CD4-positive, CD25-positive, alpha-beta regulatory T cell (primary cell): ENCODE data around the gene FOXF2. TPM values are rescaled to one million over a fixed set of nuclear protein-coding genes. Genes with fewer than 3 reads are reported as not detected.

Source experiments
- ATAC-seq, 2 donors: fragments of 150-1000 bp; cut with Tn5 transposase; one replicate each; pipeline ENCODE4 v1.10.0; 2021; ENCODE audit warnings: low read depth in 2 of 2, moderate number of reproducible peaks in 2 of 2, moderate library complexity in 1 of 2
- DNase-seq, 3 donors: peaks; one replicate each; pipeline versions ENCODE4 v3.0.0 to v3.0.0-alpha.2; 2012 to 2022; ENCODE audit warnings: mixed read lengths in 1 of 3
- H3K27ac ChIP-seq: one replicate; pipeline ENCODE4 v1.7.0; 2013; ENCODE audit warnings: mild to moderate bottlenecking, low read length; ENCODE audit not compliant: insufficient read depth, poor library complexity, severe bottlenecking
- H3K27me3 ChIP-seq: one replicate; pipeline ENCODE4 v1.7.0; 2013; ENCODE audit warnings: low read length; ENCODE audit not compliant: control insufficient read depth, insufficient read depth
- H3K36me3 ChIP-seq: one replicate; pipeline ENCODE4 v1.7.0; 2013; ENCODE audit warnings: mild to moderate bottlenecking, low read length, moderate library complexity; ENCODE audit not compliant: control insufficient read depth, insufficient read depth
- H3K4me1 ChIP-seq: 2 replicates; pipeline ENCODE4 v1.7.0; 2013; ENCODE audit warnings: mild to moderate bottlenecking, low read length; ENCODE audit not compliant: insufficient read depth, control insufficient read depth, poor library complexity, severe bottlenecking
- H3K4me3 ChIP-seq: one replicate; pipeline ENCODE4 v1.7.0; 2013; ENCODE audit warnings: low read depth, mild to moderate bottlenecking, low read length, moderate library complexity
- H3K9me3 ChIP-seq, 2 experiments: 1 replicate in 1 of 2; 2 replicates in 1 of 2; pipeline ENCODE4 v1.7.0; 2013; ENCODE audit warnings: low read length in 2 of 2, mild to moderate bottlenecking in 1 of 2, moderate library complexity in 1 of 2; ENCODE audit not compliant: control insufficient read depth in 2 of 2
- H3K27ac Mint-ChIP-seq, 3 donors: one replicate each; pipeline ENCODE4 v1.8.0; 2020 to 2022; ENCODE audit warnings: mild to moderate bottlenecking in 3 of 3, mixed read lengths in 3 of 3, moderate library complexity in 2 of 3
- H3K27me3 Mint-ChIP-seq: one replicate; pipeline ENCODE4 v1.8.0; 2022; ENCODE audit warnings: mild to moderate bottlenecking, mixed read lengths
- H3K36me3 Mint-ChIP-seq: one replicate; pipeline ENCODE4 v1.8.0; 2020; ENCODE audit warnings: mixed read lengths
- H3K4me1 Mint-ChIP-seq, 4 donors: one replicate each; pipeline ENCODE4 v1.8.0; 2020 to 2022; ENCODE audit warnings: mixed read lengths in 4 of 4, mild to moderate bottlenecking in 1 of 4
- H3K4me3 Mint-ChIP-seq, 4 donors: one replicate each; pipeline ENCODE4 v1.8.0; 2020 to 2022; ENCODE audit warnings: mild to moderate bottlenecking in 4 of 4, mixed read lengths in 4 of 4, moderate library complexity in 3 of 4
- H3K9me3 Mint-ChIP-seq, 7 donors: one replicate each; pipeline ENCODE4 v1.8.0; 2020 to 2022; ENCODE audit warnings: mixed read lengths in 7 of 7, mild to moderate bottlenecking in 3 of 7, moderate library complexity in 2 of 7
- polyA plus RNA-seq, 4 donors: library from polyadenylated mRNA; unstranded; fragments of 300-500 nt; fragmentation: Illumina TruSeq; gene quantifications; one replicate each; pipeline ENCODE4 v1.2.3, GENCODE V29; 2021
- total RNA-seq: library from RNA; stranded (reverse); gene quantifications from one replicate; pipeline ENCODE4 v1.2.3, GENCODE V29; 2022

FOXF2 gene
- total and polyA plus RNA-seq, 5 donors from 2014 or later = not detected

DNA sequence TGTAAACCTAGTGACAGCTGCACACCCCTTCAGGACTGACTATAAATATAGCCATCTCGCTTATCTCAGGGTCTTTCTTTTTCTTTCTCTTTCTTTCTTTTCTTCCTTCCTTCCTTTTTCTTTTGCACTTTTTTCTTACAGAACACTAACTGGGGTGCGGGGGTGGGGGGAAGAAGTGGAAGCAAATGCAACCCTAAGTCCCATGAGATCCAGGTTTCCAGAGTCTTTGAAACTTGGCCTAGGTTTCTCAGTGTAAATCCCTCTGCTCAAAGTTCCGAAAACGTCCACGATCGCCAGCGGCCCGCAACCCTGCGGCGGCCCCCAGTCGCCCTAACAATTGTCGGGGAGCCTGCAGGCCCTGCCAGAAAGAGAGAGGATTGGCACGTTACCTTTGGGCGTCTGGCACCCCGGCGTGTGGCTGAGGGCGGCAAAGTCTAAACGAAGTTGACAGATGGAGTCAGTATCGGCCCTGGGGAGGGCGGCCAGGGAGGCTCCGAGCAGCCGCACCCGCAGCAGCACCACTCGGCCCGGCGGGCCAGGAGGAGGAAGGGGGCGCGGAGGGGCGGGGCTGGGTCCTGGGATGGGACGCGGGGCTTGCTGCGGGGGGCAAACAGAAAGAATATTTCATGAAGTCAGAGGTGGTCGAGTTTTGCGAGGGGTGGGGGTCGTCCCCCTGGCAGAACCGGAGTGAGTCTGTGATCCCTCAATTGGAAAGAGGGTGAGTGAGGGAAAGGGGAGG lies 577 bp upstream of the FOXF2 start:
- no peak for ATAC-seq
- Mint-ChIP-seq H3K27me3 (peaks cover 69% of the 10 kb centered on the region), H3K9me3 (peaks cover 0 to 6% (median 0%) of the 10 kb centered on the region in 7 donors), H3K36me3 (no peaks in the 10 kb centered on the region), H3K27ac (peak overlapping the region in 1 of 3 donors; percentile 88), H3K4me1 (peaks cover 5 to 44% (median 13%) of the 10 kb centered on the region in 4 donors), H3K4me3 (peak overlapping the region in 3 of 4 donors; percentile 58 to 81 (median 67))
- peaks cover 25% of the 10 kb centered on the region for H3K27me3 ChIP-seq
- no peak for DNase-seq
- H3K9me3 ChIP-seq = no peaks in the 10 kb centered on the region
- H3K4me1 ChIP-seq = peaks cover 29% of the 10 kb centered on the region
- no peaks in the 10 kb centered on the region for H3K36me3 ChIP-seq
- H3K27ac ChIP-seq = no peak overlapping the region
- H3K4me3 ChIP-seq = no peak overlapping the region

GRCh38 chr6:1390133-1390945 lies 963 bp downstream of the FOXF2 start:
- DNase-seq (peak in 1 of 3 donors; percentile 32), ATAC-seq (no peak)
- H3K4me3 Mint-ChIP-seq = peak overlapping the region in 2 of 4 donors; percentile 74 to 77
- Histone ChIP-seq H3K4me3 (no peak overlapping the region), H3K36me3 (no peaks in the 10 kb centered on the region), H3K27me3 (peaks cover 37% of the 10 kb centered on the region), H3K9me3 (no peaks in the 10 kb centered on the region), H3K4me1 (peaks cover 29% of the 10 kb centered on the region), H3K27ac (no peak overlapping the region)
- H3K4me1 Mint-ChIP-seq = peaks cover 3 to 42% (median 15%) of the 10 kb centered on the region in 4 donors
- peaks cover 0 to 5% (median 0%) of the 10 kb centered on the region in 7 donors for H3K9me3 Mint-ChIP-seq
- peaks cover 74% of the 10 kb centered on the region for H3K27me3 Mint-ChIP-seq
- H3K27ac Mint-ChIP-seq = no peak overlapping the region
- no peaks in the 10 kb centered on the region for H3K36me3 Mint-ChIP-seq

GRCh38 chr6:1390946-1391799 lies 1.8 kb downstream of the FOXF2 start:
- no peaks in the 10 kb centered on the region for H3K36me3 Mint-ChIP-seq
- DNase-seq (no peak), ATAC-seq (no peak)
- H3K4me3 ChIP-seq = no peak overlapping the region
- no peaks in the 10 kb centered on the region for H3K9me3 ChIP-seq
- peaks cover 74% of the 10 kb centered on the region for H3K27me3 Mint-ChIP-seq
- H3K36me3 ChIP-seq = no peaks in the 10 kb centered on the region
- peak overlapping the region; percentile 7 to 85 (median 41) for H3K4me3 Mint-ChIP-seq
- no peak overlapping the region for H3K27ac Mint-ChIP-seq
- peaks cover 31% of the 10 kb centered on the region for H3K27me3 ChIP-seq
- H3K4me1 Mint-ChIP-seq = peaks cover 0 to 35% (median 14%) of the 10 kb centered on the region in 4 donors
- H3K9me3 Mint-ChIP-seq = peaks cover 0 to 5% (median 0%) of the 10 kb centered on the region in 7 donors
- no peak overlapping the region for H3K27ac ChIP-seq
- peaks cover 29% of the 10 kb centered on the region for H3K4me1 ChIP-seq

- H3K36me3 Mint-ChIP-seq = no peaks in the 10 kb centered on the region
- ATAC-seq (no peak), DNase-seq (no peak)
- Histone ChIP-seq H3K27ac (no peak overlapping the region), H3K4me3 (no peak overlapping the region), H3K36me3 (no peaks in the 10 kb centered on the region), H3K4me1 (peaks cover 29% of the 10 kb centered on the region), H3K9me3 (no peaks in the 10 kb centered on the region), H3K27me3 (peaks cover 31% of the 10 kb centered on the region)
- peaks cover 74% of the 10 kb centered on the region for H3K27me3 Mint-ChIP-seq
- H3K9me3 Mint-ChIP-seq = peaks cover 0 to 5% (median 0%) of the 10 kb centered on the region in 7 donors
- H3K4me1 Mint-ChIP-seq = peaks cover 2 to 36% (median 16%) of the 10 kb centered on the region in 4 donors
- no peak overlapping the region for H3K27ac Mint-ChIP-seq
- H3K4me3 Mint-ChIP-seq = peak overlapping the region in 3 of 4 donors; percentile 7 to 85 (median 33)
Observed at GRCh38 chr6:1391800-1392309, 2.5 kb downstream of the FOXF2 start.

GRCh38 chr6:1392813-1393640 lies 3.7 kb downstream of the FOXF2 start:
- peaks cover 0 to 6% (median 0%) of the 10 kb centered on the region in 7 donors for H3K9me3 Mint-ChIP-seq
- no peak overlapping the region for H3K27ac Mint-ChIP-seq
- no peaks in the 10 kb centered on the region for H3K36me3 ChIP-seq
- no peak overlapping the region for H3K4me3 ChIP-seq
- no peak overlapping the region for H3K27ac ChIP-seq
- ATAC-seq (no peak), DNase-seq (no peak)
- H3K36me3 Mint-ChIP-seq = no peaks in the 10 kb centered on the region
- no peaks in the 10 kb centered on the region for H3K9me3 ChIP-seq
- peaks cover 68% of the 10 kb centered on the region for H3K27me3 Mint-ChIP-seq
- H3K4me1 Mint-ChIP-seq = peaks cover 5 to 35% (median 14%) of the 10 kb centered on the region in 4 donors
- H3K4me3 Mint-ChIP-seq = no peak overlapping the region
- peaks cover 29% of the 10 kb centered on the region for H3K27me3 ChIP-seq
- peaks cover 29% of the 10 kb centered on the region for H3K4me1 ChIP-seq

- H3K27ac Mint-ChIP-seq = no peak overlapping the region
- Histone ChIP-seq H3K27ac (no peak overlapping the region), H3K36me3 (no peaks in the 10 kb centered on the region), H3K4me3 (no peak overlapping the region), H3K4me1 (peaks cover 26% of the 10 kb centered on the region), H3K27me3 (peaks cover 24% of the 10 kb centered on the region), H3K9me3 (no peaks in the 10 kb centered on the region)
- peaks cover 0 to 6% (median 0%) of the 10 kb centered on the region in 7 donors for H3K9me3 Mint-ChIP-seq
- ATAC-seq = no peak
- H3K4me1 Mint-ChIP-seq = peaks cover 5 to 27% (median 12%) of the 10 kb centered on the region in 4 donors
- DNase-seq = no peak
- H3K4me3 Mint-ChIP-seq = peak overlapping the region in 1 of 4 donors; percentile 28
- no peaks in the 10 kb centered on the region for H3K36me3 Mint-ChIP-seq
- H3K27me3 Mint-ChIP-seq = peaks cover 68% of the 10 kb centered on the region
Observed at GRCh38 chr6:1393641-1394283, 4.4 kb downstream of the FOXF2 start.
